GM13976 (cell line): ENCODE data around the gene TNIP3.

Experiments
- DNase-seq: peaks from one replicate; pipeline ENCODE4 v3.0.0; 2012; ENCODE audit warnings: low spot score
- CTCF ChIP-seq: IDR thresholded peaks from 2 replicates; pipeline ENCODE4 v1.5.1; 2012; ENCODE audit warnings: borderline replicate concordance, mild to moderate bottlenecking; ENCODE audit not compliant: insufficient read depth; ENCODE audit errors: extremely low read depth, missing control alignments, control extremely low read depth
- in situ Hi-C: fragments of 300-500 bp; cut with MboI; formaldehyde crosslinking; loops from one replicate; pipeline ENCODE4 v1.12.0; 2022; ENCODE audit warnings: low sequenced_read_pairs, mixed read lengths, inconsistent platforms; ENCODE audit not compliant: unreplicated experiment

Gene TNIP3

GRCh38 chr4:121096191-121096590, 67.9 kb downstream of the TNIP3 start:
- DNase-seq, result no peak
- TF ChIP-seq CTCF, result no peak
- in situ Hi-C loops, result loop anchor here (25.0 kb wide), 1 partner anchor 384 kb away; no protein-coding TSS in a partner anchor

GRCh38 chr4:121094297-121094966, 69.7 kb downstream of the TNIP3 start:
- TF ChIP-seq CTCF, result no peak
- in situ Hi-C loops, result loop anchor here (25.0 kb wide), 1 partner anchor 382 kb away; no protein-coding TSS in a partner anchor
- no peak for DNase-seq

GRCh38 chr4:121093261-121093660, 70.9 kb downstream of the TNIP3 start:
- no peak for TF ChIP-seq CTCF
- no peak for DNase-seq
- in situ Hi-C loops, result loop anchor here (25.0 kb wide), 1 partner anchor 381 kb away; no protein-coding TSS in a partner anchor

- DNase-seq, result no peak
- in situ Hi-C loops, result loop anchor here (25.0 kb wide), 1 partner anchor 380 kb away; no protein-coding TSS in a partner anchor
- TF ChIP-seq CTCF, result no peak
Measured at GRCh38 chr4:121091941-121092340, 72.2 kb downstream of the TNIP3 start.

GRCh38 chr4:121088867-121089266, 75.3 kb downstream of the TNIP3 start:
- TF ChIP-seq CTCF, result no peak
- in situ Hi-C loops, result loop anchor here (25.0 kb wide), 1 partner anchor 377 kb away; no protein-coding TSS in a partner anchor
- DNase-seq, result no peak
